ENCODE data around the gene SH2D1A. TPM values are rescaled to one million over a fixed set of nuclear protein-coding genes. Genes with fewer than 3 reads are reported as not detected.

The SH2D1A gene
- not detected for total RNA-seq

GRCh38 chrX:124346117-124346876 lies at the start of gene SH2D1A:
Gene SH2D1A (plus strand): TSS chrX:124346563. CDS start chrX:124346643, 80 bp downstream.

GRCh38 chrX:124332481-124333424 lies 13.6 kb upstream of the SH2D1A start, which contains the start of gene TEX13D:
Gene TEX13D (plus strand): TSS chrX:124332660. CDS start chrX:124332918, 258 bp downstream.

Small RNA genes within 50 kb of the gene (small RNA-seq; reads per million reads assigned to genes)
- gene AL022718.1: not detected

Other genes starting within 250 kb of the SH2D1A start
- gene TEX13D, start 13.9 kb upstream of the SH2D1A start, total RNA-seq: not detected